ENCODE measurements around the gene TAAR9. TPM values are rescaled to one million over a fixed set of nuclear protein-coding genes. Genes with fewer than 3 reads are reported as not detected.

TAAR9 gene
- total RNA-seq, 2 donors from 2014 or later: not detected

- Histone ChIP-seq H3K36me3 (ENCODE audit: control insufficient read depth, insufficient read depth, low read length) (no peaks in the 10 kb centered on the region), H3K4me1 (ENCODE audit: control insufficient read depth, insufficient read depth, low read length) (no peaks in the 10 kb centered on the region), H3K9ac (ENCODE audit: extremely low read depth, low read length, poor library complexity, severe bottlenecking) (no peak overlapping the region), H3K4me3 (ENCODE audit: low read length) (no peak overlapping the region), H3K27me3 (ENCODE audit: control insufficient read depth, insufficient read depth, low read length, poor library complexity, severe bottlenecking) (peaks cover 29% of the 10 kb centered on the region), H3K27ac (ENCODE audit: low read depth, low read length) (no peak overlapping the region), H3K9me3 (ENCODE audit: control insufficient read depth, low read length) (peaks cover 12% of the 10 kb centered on the region)
- DNase-seq: no peak
- Mint-ChIP-seq H3K9me3 (peaks cover 26% of the 10 kb centered on the region), H3K27me3 (ENCODE audit: insufficient read depth) (peaks cover 6% of the 10 kb centered on the region), H3K4me3 (no peak overlapping the region), H3K4me1 (no peaks in the 10 kb centered on the region), H3K36me3 (ENCODE audit: low read depth) (peaks cover 4% of the 10 kb centered on the region), H3K27ac (no peak overlapping the region)
- 80 to 88% methylated on average over 1 to 3 of the region's 3 CpGs for WGBS, 2 experiments (ENCODE audit: insufficient coverage in 1 of 2, insufficient read length in 1 of 2)
- TF ChIP-seq CTCF (conservative IDR thresholded peaks at IDR 0.05): no peak
Observed at GRCh38 chr6:132537145-132537544, 932 bp upstream of the TAAR9 start.

- H3K36me3 Mint-ChIP-seq (ENCODE audit: low read depth): no peaks in the 10 kb centered on the region
- H3K27ac Mint-ChIP-seq: no peak overlapping the region
- no peak for DNase-seq
- H3K4me3 Mint-ChIP-seq: no peak overlapping the region
- peaks cover 79% of the 10 kb centered on the region for H3K27me3 ChIP-seq (ENCODE audit: control insufficient read depth, insufficient read depth, low read length, poor library complexity, severe bottlenecking)
- H3K9me3 Mint-ChIP-seq: no peaks in the 10 kb centered on the region
- H3K27me3 Mint-ChIP-seq (ENCODE audit: insufficient read depth): peaks cover 54% of the 10 kb centered on the region
- H3K4me3 ChIP-seq (ENCODE audit: low read length): no peak overlapping the region
- no peak overlapping the region for H3K27ac ChIP-seq (ENCODE audit: low read depth, low read length)
- H3K4me1 Mint-ChIP-seq: peaks cover 7% of the 10 kb centered on the region
- H3K4me1 ChIP-seq (ENCODE audit: control insufficient read depth, insufficient read depth, low read length): no peaks in the 10 kb centered on the region
- no peak overlapping the region for H3K9ac ChIP-seq (ENCODE audit: extremely low read depth, low read length, poor library complexity, severe bottlenecking)
- no peak for TF ChIP-seq CTCF (conservative IDR thresholded peaks at IDR 0.05)
- no peaks in the 10 kb centered on the region for H3K9me3 ChIP-seq (ENCODE audit: control insufficient read depth, low read length)
- H3K36me3 ChIP-seq (ENCODE audit: control insufficient read depth, insufficient read depth, low read length): no peaks in the 10 kb centered on the region
Observed at GRCh38 chr6:132544826-132545225, 6.7 kb downstream of the TAAR9 start.

GRCh38 chr6:132548746-132549463 is 10.8 kb downstream of the TAAR9 start:
- Mint-ChIP-seq H3K4me3 (no peak overlapping the region), H3K9me3 (no peaks in the 10 kb centered on the region), H3K4me1 (peaks cover 7% of the 10 kb centered on the region), H3K36me3 (ENCODE audit: low read depth) (no peaks in the 10 kb centered on the region), H3K27me3 (ENCODE audit: insufficient read depth) (peaks cover 71% of the 10 kb centered on the region), H3K27ac (no peak overlapping the region)
- Histone ChIP-seq H3K27ac (ENCODE audit: low read depth, low read length) (no peak overlapping the region), H3K27me3 (ENCODE audit: control insufficient read depth, insufficient read depth, low read length, poor library complexity, severe bottlenecking) (peaks cover 90% of the 10 kb centered on the region), H3K9ac (ENCODE audit: extremely low read depth, low read length, poor library complexity, severe bottlenecking) (no peak overlapping the region), H3K4me1 (ENCODE audit: control insufficient read depth, insufficient read depth, low read length) (no peaks in the 10 kb centered on the region), H3K36me3 (ENCODE audit: control insufficient read depth, insufficient read depth, low read length) (no peaks in the 10 kb centered on the region), H3K9me3 (ENCODE audit: control insufficient read depth, low read length) (no peaks in the 10 kb centered on the region), H3K4me3 (ENCODE audit: low read length) (no peak overlapping the region)
- no peak for DNase-seq
- WGBS, 2 experiments (ENCODE audit: insufficient coverage in 1 of 2, insufficient read length in 1 of 2): 82 to 97% methylated on average over 4 of the region's 4 CpGs
- no peak for TF ChIP-seq CTCF (conservative IDR thresholded peaks at IDR 0.05)
